ENCODE data around the gene CLIP2.
A peak's percentile ranks its signal among the peaks of the same experiment; 100 is the strongest.

CLIP2 gene

DNA sequence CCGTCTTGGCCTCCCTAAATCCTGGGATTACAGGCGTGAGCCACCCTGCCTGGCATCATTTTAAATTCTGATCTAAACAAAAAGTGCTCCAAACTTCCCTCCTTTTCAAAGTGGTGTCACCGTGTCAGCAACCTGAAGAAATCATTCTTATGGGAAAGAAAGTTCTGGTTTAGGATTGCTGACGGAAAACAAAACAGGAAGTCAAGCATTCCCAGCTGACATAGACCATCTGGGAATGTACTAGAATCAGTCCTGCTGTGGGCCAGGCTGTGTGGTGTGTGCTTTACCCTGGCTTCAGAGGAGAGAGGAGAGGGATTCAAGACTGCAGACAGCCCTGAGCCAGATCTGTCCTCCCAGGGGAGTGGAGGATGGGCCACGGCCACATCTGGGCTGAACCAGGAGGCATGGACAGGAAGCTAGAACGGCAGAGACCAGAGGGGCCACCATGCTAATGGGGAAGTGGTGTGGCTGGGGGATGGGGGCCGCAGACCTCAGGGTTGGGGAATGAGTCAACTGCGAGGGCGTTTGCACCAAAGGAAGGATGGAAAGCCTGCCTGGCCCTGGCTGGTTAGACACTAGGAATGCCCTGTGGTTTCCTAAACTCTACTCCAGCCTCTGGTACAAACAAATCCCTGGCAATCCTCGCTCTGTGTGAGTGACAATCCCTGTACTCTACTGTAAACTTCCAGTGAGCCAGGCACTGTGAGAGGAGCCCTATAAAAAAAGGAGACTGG, 16.7 kb upstream of the CLIP2 start:
- no peak for DNase-seq

DNA sequence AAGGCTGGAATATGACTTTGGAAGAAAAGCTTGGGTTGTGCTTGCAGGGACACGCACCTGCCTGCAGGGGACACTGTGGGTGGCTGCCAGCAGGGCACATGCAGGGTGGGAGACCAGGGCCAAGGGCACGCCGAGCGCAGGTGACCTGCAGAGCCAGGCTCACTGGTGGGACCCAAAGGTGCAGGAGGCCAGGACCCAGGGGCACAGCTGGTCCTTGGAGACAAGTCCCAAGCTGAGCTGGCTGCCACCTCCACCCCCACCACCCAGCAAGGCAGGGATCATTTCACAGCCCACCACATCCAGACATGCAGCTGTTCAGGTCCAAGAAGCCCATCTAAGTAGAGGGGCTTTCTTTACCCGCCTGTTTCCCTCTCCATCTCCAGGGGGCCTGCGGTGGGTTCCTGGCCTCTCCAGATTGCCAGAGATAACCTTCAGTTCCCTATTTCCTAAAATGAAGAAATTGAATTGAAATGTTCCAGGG, 13.8 kb upstream of the CLIP2 start:
- no peak for DNase-seq

DNA sequence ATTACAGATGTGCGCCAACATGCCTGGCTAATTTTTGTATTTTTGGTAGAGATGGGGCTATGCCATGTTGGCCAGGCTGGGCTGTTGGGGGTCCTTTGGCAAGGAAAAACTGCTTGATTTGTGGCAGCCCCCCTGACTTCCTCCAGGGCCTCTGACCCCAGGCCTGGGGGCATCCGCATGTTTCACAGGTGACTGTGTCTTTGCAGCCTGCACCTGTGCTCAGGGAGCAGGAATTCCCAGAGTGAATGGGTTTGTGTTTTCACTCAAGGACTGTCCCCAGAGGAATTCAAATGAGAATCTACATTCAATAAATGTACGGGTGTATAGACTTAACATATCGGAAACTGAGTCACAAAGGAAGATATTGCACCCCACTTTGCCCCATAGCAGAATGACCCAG, 11.6 kb upstream of the CLIP2 start:
- DNase-seq = no peak

DNA sequence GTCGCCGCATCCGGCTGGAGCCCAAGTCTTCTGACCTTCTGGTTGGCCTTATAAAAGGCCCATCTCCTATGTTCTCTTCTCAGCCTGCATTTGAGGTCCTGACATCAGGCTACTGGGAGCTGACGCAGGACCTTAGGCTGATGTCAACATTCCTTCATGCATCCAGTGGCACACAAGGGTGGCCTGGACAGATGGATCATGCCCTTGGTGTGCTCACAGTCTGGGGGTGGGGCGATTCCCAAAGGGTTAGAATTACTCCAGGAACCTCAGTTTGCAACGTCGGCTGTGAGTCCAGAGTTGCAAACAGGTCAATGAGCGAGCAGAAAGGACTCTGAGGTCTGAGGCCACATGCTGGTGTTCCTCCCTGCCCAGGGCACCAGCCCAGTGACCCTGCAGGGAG, 8.2 kb upstream of the CLIP2 start:
- no peak for DNase-seq

DNA sequence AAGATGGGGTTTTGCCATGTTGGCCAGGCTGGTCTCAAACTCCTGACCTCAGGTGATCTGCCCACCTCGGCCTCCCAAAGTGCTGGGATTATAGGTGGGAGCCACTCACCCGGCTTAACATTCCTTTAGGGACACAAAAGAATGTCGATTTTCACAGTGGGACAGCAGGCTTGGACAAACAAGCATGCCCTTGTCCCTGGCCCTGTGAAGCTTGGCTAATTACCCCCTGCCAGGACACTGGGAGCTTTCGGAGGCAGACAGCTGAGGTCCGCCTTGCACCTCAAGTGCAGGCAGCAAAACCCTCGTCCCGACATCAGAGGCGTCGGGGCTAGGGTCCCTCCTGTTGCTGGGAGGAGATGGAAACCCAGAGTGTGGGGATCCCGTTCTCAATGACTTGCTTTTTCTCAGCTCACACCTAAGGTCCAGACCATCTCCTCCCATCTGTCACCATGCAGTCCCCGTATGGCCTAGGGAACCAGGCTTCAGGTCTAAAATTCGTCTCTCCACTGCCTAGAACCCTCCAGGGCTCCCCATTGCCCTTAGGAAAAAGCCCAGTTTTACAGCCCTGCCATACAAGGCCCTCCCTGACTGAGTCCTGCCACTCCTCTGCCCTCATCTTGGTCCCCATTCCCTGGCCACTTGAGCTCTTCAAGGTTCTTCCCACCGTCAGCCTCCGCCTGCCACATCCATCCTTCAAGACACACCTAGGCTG, 6.3 kb upstream of the CLIP2 start:
- no peak for DNase-seq

DNA sequence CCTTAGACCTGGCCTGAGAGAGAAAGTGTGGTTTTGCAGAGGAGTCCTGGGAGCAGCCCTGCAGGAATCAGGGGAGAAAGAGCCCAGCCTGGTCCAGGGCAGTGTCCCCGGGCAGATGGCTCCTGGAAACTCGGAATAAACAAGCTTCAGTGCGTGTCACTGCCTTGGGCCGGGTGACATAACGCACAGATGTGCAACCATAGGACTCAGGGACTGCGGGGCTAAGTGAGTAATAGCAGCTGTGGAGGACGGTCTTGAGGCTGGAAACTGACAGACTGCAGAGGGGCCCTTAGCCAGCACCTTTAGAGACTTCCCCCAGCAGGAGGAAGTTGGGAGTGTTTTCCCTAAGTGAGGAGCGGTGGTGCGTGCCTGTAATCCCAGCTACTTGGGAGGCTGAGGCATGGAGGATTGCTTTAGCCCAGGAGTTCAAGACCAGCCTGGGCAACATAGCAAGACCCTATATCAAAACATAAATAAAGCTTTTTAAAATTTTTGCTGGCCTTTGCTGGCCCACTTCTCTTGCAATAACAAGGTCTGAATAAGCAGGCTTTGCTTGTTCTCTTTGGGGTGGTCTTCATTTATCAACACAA, 5.3 kb upstream of the CLIP2 start:
- DNase-seq = no peak

DNA sequence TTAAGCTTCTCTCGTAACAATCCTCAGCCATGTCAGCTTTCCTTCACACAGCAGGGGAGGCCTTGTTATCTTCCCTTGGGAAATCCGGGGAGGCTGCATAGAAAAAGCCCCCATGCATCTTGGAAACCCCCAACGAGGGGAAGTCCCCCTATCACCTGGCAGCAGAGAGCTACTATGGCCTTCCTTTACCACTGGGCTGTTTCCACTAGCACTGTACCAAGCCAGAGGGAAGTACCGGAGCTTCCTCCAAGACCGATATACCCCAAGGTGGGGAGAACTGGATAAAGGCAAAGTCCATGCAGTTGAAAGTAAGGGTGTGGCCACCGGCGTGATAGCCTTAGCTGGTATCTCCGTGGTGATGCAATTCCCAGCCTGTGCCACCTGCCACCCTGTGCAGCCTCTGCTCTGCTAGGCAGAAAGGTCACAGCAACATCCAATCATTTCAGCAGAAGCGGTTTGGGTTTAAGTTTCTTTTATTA, 4.4 kb upstream of the CLIP2 start:
- no peak for DNase-seq

DNA sequence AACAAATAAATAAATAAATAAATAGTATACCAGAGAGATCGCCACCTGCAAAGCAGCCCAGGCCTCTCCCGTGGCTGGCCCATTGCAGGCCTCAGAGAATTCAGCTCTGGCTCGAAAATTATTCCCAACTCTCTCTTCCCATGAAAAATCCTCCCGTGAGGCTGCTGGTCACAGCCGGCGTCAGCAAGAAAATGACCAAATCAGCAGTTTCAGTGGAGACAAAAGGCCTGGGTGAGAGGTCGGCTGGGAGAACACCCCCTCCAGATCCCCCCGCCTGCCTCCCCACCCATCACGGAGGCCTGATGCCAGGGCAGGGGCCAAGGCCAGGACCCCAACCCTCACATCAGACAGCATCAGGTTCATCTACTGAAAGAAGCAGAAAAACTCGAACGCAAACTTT, 3.1 kb upstream of the CLIP2 start:
- no peak for DNase-seq

DNA sequence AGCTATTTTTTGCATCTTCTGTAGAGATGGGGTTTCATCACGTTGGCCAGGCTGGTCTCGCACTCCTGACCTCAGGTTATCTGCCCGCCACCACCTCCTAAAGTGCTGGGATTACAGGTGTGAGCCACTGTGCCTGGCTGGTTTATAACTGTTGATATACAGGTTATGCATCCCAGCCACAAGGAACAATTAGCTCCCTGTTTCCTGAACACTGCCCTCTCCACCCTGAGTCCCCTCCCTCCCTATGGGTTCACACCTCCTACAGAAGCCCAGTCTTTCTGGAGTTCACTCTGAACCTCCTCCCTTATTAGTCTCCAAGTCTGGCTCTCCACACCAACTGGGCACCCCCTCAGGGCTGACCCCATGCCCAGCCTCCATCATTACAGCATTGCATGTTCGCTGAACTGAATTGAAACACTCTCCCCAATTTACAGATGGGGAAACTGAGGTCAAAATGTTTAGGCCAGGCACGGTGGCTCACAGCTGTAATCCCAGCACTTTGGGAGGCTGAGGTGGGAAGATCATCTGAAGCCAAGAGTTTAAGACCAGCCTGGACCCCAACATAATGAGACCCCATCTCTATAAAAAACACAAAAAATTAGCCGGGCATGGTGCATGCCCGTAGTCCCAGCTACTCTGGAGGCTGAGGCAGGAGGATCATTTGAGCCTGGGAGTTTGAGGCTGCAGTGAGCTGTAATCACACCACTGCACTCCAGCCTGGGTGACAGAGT, 1.7 kb upstream of the CLIP2 start:
- DNase-seq = no peak

DNA sequence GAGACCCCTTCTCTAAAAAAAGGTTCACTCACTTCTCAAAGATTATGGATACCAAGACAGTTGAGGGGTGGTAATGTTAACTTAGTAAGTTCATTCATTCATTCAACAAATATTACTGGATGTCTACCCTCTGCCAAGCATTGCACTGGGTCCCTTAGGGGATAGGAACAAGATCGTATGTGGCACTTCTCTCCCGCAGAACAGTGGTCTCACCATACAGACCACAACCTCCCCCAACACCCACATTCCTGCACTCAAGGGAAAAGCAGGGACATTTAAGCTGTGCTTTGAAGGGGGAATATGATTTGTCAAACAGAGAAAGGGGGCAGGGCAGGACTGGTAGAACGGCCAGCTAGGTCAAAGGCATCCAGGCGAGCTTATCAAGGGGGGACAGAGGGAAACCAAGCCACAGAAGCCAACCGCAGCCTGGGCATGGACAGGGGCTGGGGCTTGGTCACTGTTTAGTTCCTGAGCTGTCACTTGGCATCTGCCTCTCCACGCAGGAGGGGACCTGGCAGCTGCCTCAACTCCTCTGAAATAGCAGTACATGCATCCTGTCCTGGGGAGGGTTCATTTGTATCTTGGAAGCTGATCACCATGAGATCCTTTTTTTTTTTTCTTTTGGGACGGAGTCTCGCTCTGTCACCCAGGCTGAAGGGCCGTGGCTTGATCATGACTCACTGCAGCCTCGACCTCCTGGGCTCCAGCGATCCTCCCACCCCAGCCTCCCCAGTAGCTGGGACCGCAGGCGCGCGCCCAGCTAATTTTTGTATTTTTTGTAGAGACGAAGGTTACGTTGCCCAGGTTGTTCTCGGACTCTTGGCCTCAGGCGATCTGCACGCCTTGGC, 949 bp upstream of the CLIP2 start:
- no peak for DNase-seq

DNA sequence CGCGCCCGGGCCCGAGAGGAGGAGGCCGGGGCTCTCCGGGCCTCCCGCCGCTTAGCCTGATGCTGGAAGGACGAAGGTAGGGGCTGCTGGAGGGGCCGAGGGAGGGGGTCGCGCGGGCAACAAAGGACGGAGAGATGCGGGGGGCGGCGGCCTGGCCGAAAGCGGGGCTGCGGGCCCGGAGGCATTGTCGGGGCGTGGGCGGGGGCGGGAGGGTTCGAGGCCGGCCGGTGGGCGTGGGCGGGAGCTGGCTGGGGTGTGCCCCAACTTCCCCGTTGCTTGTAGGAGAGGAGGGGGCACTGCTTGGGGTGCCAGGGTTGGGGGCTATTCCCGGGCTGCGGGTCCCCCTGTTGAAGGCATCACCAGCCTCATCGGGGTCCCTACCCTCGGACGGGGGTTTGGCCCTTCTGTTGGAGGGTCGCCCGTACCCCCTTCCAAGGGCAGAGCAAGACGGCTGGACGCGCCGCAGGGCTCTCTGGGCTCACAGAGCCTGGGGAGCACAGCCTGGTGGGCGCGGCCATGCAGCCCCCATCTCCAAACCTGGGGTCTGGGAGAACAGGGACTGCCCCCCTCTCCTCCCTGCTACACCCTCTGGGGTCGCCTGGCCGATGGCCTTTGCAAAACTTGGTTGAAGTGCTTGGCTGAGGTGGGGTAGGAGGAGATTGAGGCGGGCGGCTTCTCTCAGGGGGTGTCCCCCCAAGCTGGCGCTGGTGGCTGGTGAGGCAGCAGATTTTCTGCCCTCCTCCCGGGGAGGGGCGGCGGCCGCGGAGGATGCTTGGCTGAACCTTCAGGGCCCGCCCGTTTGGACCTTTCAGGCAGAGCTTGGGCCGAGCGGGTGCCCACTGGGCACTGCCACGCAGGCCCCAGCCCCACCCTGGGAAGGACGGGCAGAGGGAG, 699 bp downstream of the CLIP2 start:
- peak; percentile 15 for DNase-seq

DNA sequence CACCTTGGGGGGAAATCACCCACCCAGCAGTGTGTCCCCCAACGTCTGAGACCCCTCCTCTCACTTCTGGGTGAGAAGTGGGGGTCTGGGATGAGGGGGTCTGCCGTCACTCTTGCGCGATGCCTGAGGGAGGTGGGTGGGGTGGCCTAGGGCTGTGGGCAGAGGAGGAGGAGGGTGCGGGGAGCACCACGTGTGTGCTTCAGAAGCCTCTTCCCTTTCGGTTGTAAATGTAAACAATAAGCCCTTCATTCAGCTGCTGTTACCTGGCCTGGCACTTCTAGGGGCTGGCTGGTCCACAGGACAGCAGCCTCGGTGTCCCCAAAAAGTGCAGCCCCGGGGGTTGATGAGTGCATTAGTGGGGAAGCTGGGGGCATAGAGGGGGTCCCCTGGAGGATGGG, 1.3 kb downstream of the CLIP2 start:
- no peak for DNase-seq

DNA sequence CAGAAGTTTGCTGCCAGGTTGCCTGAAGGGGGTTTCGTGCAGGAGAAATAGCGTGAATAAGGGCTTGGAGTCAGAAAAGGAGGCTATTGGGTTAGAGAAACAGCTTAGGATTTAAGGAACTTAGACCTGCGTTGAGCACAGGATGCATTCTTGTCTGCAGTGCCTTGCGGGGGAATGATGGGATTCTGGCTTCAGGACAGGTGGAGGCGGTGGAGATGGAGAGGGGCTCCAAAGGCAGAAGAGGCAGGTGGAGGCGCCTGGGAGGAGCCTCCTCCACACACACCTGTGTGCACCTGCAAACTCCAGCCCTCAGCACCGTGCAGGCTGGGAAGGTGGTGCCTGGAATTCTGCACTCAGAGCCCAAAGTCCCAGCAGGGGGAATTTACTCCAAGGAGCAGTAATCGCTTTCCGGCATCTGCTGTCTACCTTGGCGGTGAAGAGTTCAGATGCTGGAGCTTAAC, 1.8 kb downstream of the CLIP2 start:
- no peak for DNase-seq

DNA sequence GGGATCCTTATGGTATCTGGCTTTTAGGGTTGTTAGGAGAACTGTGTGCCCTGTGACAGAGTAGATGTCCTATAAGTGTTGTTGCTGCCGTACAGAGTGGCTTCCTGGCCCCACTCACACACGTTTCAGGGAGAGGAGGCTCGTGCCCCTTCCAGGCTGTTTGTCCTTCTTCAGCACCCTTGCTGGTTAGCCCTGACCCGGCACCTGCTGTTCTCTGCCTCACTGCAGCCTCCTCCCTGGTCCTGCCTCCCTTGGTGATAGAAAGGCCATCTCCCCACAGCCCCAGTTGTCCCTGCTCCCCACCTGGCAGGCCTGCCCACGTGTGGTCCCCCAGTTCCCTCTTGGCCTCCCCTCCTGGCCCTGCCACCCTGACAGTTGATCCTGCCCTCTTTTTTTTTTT, 2.3 kb downstream of the CLIP2 start:
- DNase-seq = no peak

DNA sequence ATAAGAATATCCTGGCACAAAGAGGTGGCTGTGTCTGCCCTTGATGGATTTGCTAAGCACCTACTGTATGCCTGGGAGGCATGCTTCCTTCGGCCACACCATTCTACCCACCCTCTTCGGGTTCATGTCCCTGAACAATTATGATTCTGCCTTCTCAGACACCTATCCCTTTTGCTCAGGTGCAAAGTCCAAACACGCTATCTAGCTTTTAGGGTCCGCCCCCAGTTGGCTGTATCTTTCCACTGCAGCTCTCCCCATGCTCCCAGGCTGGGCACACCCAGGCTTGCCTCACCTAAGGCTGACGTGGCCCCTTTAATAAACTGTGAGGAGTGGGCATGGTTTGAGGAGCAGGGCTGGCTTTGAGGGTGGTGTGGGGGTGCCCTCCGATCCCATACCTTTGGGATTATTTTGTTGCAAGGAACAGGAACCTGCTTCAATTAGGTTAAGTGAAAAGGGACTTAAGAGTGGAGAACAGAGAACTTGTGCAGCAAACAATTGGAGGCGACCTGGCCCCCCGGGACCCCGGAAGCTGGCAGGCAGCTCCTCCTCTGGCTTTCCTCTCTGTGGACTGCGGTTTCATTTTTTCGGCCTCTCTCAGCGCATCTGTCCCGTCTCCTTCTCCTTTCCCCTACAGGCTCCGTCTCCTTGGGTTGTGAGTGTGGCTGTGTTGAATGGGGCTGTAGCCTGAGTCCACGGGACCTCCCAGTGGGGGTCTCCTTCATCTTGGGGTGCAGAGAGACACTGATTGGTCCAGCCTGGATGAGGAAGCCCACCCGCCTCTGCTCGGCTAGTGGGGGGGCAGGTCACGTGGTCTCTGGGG, 3.8 kb downstream of the CLIP2 start:
- DNase-seq = no peak

DNA sequence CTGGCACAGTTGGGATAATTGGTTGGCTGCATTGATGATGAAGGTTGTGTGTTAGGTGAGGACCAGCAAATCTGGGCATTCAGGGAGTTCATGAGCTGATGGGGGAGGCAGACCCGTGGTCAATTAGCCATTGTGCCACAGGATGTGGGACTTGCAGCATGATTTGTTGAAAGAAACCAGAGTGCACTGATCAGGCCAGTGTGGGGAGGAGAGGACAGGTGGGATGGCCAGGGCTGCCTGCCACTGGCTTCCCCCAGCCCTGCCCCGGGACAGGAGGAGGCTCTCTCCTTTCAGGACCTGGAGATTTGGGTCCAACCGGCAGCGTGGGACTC, 4.3 kb downstream of the CLIP2 start:
- DNase-seq = no peak

DNA sequence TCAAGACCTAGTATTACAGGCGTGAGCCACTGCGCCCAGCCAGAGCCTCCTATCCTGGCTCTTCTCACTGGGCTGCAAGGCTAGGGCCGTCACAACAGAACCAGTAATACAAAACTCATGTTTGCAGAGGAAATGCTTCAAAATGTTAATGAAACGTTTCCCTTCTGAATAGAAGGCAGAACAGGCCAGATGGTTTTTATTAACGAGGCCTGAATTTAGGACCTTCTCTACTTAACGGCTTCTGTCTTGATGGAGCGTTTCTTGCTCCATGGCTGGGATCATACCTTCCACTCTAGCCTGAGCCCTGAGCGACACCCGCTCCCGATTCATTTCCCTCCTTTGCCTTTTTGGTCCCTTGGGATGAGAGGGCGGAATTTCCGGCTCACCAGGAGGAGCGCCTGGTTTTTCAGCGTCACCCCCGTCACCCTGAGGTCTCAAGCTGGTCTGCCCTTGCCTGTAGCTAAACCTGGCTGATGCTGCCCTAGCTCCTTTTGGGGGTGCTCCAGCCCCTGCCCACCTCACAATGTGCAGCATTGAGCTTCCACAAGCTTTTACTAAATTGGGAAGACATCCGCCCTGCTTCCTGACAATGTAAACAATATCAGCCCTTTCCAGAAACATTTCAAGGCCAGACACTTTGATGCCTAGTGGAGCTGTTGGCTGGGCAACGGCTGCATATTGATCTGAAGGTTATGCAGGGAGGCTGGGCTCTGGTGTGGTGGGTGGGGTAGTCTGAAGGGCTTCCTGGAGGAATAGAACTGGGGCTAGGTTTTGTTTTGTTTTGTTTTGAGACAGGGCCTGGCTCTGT, 5.2 kb downstream of the CLIP2 start:
- DNase-seq = no peak

DNA sequence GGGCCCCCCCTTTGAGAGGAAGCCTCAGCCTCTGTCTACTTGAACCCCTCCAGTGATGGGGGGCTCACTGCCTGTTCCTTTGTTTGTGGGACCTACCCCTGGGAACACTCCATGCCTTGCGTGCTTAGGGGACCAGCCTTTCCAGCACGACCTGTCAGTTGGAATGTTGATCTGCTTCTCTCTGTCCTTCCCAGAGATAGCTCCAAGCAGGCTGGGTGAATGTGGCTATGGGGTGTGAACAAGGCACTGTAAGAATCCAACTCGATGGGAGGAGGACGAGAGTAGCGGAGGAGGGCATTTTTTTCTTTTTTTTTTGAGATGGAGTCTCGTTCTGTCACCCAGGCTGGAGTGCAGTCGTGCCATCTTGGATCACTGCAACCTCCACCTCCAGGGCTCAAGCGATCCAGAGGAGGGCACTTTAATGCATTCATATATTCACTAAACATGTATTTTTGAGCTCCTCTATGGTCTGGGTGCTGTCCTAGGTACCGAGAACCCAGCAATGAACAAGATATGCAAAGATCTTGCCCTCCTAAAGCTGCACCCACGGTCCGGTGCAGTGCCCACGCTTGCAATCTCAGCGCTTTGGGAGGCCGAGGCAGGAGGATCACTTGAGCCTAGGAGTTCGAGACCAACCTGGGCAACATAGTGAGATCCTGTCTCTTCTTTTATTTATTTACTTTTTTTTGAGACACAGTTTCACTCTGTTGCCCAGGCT, 8.5 kb downstream of the CLIP2 start:
- DNase-seq = no peak

DNA sequence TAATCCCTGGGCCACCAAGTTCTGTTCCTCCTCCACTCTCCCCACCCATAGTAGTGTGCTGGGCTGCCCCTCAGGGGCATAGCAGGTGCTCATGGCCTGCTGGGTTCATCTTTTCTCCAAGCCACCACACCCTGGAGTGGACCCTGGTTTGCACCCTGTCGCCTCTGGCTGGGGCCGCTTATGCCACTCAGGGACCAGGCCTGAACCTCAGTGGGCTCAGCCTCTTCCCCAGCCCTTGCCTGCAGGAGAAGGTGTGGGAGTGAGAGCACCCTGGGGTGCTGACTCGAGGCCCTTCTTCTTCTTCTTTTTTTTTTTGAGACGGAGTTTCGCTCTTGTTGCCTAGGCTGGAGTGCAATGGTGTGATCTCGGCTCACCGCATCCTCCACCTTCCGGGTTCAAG, 10.2 kb downstream of the CLIP2 start:
- no peak for DNase-seq

All from stimulated activated naive CD4-positive, alpha-beta T cell treated with Interleukin-2 at 50 U/mL for 16 hours (primary cell).